Retina (tissue), 1 donor: ENCODE data around the gene UAP1L1.

Experiments used
- DNase-seq: peaks from one replicate; pipeline ENCODE4 v3.0.0-alpha.2; 2016

UAP1L1 gene

GRCh38 chr9:137103206-137103999, 26.1 kb downstream of the UAP1L1 start:
- DNase-seq: no peak

GRCh38 chr9:137105814-137106661, 28.7 kb downstream of the UAP1L1 start:
- no peak for DNase-seq

- no peak for DNase-seq
These were observed 29.4 kb downstream of the UAP1L1 start for GRCh38 chr9:137106662-137107250.

- DNase-seq: no peak
These were observed 30.1 kb downstream of the UAP1L1 start for GRCh38 chr9:137107312-137107921.

- no peak for DNase-seq
These were observed 30.7 kb downstream of the UAP1L1 start for GRCh38 chr9:137107982-137108381.

GRCh38 chr9:137108608-137109249, 31.4 kb downstream of the UAP1L1 start:
- DNase-seq: no peak

- DNase-seq: no peak
These were observed 32.2 kb downstream of the UAP1L1 start for GRCh38 chr9:137109250-137110146.

- no peak for DNase-seq
These were observed 33.0 kb downstream of the UAP1L1 start for GRCh38 chr9:137110147-137110910.

GRCh38 chr9:137110911-137111787, 33.8 kb downstream of the UAP1L1 start:
- DNase-seq: no peak

GRCh38 chr9:137111788-137112563, 34.7 kb downstream of the UAP1L1 start:
- no peak for DNase-seq

- DNase-seq: no peak
These were observed 35.5 kb downstream of the UAP1L1 start for GRCh38 chr9:137112564-137113384.

- no peak for DNase-seq
These were observed 36.3 kb downstream of the UAP1L1 start for GRCh38 chr9:137113385-137114159.

GRCh38 chr9:137114220-137114612, 36.9 kb downstream of the UAP1L1 start:
- DNase-seq: no peak

GRCh38 chr9:137114613-137115393, 37.5 kb downstream of the UAP1L1 start, which contains the start of gene DPP7:
DPP7 (minus strand) TSS chr9:137114733; CDS start chr9:137114713, 20 bp downstream.
- DNase-seq: peak; percentile 62

- no peak for DNase-seq
These were observed 38.2 kb downstream of the UAP1L1 start for GRCh38 chr9:137115394-137116026.
